Raji (cell line): Measurements from ENCODE around the gene MTARC2.

ENCODE experiments used
- POLR2A ChIP-seq: IDR thresholded peaks from 2 replicates; pipeline ENCODE4 v1.6.1; 2011; ENCODE audit warnings: low read depth, low read length, control low read depth; ENCODE audit not compliant: insufficient read depth

Gene MTARC2

DNA sequence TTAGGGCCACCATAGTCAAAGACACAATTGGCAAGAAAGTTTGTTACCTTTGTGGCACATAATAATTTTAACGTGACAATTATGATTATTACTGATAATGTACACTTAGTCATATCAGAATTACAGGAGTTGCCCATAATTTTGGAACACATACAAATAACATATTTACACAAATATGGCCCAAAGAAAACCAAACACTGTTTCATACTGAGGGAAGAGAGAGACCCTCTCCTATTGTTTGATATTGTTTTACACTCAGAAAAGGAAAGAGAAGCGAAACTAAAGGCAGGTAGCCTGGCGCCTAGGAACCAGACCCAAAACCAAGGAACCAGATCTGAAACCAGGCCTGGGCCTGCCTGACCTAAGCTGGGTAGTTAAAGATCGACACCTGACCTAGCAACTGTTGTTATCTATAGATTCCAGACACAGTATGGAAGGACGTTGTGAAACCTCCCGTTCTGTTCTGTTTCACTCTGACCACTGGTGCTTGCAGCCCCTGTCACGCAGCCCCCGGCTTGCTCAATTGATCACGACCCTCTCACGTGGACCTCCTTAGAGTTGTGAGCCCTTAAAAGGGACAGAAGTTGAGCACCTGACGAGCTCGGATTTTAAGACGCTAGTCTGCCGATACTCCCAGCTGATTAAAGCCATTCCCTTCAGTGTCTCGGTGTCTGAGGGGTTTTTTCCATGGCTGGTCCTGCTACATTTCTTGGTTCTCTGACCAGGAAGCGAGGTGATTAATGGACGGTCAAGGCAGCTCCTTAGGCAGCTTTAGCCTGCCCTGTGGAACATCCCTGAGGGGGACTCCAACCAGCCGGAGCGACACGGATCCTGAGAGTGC is 30.1 kb upstream of the MTARC2 start:
- TF ChIP-seq POLR2A, result no peak

DNA sequence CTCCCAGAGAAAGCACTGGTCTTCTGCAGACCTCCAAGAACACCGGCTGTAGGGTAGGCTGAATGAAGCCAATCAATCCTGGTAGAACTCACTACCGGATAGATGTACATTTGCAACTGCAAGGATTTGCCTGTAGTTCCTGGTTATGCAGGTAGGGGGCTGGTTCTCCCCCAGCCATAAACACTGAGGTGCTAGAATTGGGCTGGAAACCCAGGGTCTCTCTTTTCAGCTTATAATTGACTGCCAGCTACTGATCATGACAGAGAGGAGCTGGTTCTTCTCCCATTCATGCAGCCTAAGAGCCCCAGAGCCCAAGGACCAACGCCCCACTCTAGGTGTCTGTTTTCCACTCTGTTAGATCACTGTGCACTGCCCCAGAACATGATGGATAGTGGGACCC is 21.5 kb upstream of the MTARC2 start:
- TF ChIP-seq POLR2A, result no peak

DNA sequence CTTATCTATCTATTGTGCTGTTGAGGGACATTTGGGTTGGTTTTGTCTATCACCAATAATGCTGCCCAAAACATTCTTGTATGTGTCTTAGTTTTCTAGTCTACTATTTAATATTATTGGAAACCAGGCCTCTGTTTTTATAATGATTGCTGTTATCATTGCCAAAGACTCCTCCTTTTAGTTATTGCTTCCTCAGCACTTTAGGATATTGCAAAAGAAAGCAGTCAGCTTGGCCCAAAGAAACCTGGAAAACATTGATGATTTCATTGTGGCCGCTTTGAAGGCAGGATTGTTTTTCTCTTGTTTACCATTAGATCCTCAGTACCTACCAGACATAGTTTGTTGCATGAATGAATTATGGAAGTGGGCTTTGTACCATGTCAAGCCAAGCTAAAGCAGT is 20.6 kb upstream of the MTARC2 start:
- no peak for TF ChIP-seq POLR2A

DNA sequence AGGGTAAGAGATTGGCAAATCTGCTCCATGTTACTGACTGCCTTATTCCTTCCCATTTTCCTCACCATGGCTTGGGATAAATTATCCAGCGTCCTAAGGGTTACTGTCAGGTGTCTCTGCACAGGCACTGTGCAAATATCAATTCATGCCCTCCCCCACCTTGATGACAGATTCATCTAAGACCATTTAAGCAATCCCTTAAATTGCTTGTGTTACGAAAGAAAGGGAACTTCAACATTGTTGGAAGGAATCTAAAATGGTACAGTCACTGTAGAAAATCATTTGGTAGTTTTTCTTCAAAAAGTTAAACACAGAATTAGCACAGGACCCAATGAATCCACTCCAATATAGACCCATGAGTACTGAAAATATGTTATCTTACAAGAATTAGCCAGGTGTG is 17.6 kb upstream of the MTARC2 start:
- TF ChIP-seq POLR2A, result no peak

DNA sequence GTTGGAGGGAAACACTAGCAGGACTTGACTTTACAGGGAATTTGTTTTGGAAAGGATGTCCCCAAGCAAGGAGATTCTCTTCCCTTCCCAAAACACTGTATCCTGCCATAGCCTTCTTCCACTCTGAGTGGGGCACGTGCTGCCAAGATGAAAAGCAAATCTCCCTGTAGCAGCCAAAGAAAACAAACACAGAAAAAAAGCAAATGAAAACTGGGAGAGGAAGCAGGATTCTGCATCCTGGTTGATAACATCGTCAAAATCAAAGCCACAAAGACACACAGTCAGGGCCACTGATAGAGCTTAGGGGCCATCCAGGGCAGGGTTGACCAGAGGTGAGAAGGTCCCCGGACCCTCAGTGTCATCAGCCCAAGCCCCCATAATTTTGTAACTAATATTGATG is 16.0 kb upstream of the MTARC2 start:
- TF ChIP-seq POLR2A, result no peak

DNA sequence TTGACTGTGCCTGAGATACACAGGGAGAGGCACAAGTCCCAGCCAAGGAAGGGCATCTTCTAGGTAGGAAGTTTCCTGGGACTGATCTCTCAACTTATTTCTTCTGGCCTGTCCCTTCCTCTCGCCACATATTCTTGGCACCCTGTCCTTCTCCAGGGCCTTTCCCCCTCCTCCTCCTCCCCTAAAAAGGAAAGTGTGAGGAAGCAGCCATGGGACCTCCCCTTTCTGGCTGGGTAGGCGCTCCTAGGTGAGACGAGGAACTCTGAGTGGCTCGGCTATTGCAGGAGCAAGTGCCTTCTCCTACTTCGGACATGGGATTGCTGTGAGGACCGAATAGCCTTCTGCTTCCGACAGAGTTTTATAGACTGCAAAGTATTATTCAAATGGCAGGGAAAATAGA is 15.5 kb upstream of the MTARC2 start:
- no peak for TF ChIP-seq POLR2A

DNA sequence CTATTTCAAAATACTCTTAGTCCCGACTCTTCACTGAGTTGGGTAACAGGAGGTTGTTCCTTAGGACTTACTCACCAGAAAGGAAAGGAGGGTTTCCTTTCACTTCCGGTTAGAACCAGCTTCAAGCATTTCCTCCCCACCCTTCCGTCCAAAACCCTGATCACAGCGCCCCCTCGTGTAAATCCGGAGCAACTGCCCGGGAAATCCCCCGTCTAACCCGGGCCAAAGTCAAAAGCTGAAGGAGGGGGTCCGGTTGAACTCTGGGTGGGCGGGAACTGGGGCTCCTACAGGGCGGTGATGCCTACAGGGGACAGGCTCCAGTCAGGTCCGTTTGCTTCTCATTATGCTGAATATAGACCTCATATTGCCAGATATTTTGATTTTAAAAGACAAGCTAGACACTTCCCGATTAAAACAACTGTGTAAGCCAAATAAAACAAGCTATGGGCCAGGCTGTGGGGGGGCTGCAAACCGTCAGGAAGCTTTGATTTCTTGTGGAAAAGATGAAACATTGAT is 15.0 kb upstream of the MTARC2 start:
- TF ChIP-seq POLR2A, result no peak

DNA sequence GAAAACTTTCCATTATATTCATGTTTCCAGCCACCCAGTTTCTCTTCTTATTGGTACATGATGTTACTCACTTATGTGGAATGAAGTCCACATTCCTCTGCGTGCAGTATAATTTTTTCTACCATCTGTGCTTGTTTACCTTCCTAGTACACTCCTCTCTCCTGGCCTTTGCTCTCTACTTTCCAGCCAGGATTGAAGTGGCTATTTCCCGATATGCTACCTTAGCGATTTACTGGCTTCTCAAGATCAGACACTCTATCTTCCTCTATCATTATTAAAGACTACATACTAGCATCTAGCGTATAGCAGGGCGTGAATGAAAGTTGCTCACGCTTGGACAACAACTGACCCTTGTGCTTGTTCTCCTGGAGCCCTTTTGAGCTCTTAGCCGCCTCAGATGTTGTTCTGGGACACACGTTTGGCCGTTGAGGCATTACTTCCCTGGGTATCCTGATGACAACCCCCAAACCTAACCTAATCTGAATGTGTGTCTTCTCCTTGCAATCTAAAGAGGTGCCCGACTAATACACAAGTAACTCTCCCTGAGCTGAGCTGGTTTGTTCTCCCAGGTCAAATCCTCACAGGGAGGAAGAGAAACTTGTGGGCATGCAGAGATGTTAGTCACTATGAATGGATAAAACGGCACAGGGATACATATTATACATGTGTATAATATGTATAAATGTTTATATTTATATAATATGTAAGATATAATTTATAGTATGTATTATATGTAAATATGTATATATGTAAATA is 13.4 kb upstream of the MTARC2 start:
- no peak for TF ChIP-seq POLR2A

DNA sequence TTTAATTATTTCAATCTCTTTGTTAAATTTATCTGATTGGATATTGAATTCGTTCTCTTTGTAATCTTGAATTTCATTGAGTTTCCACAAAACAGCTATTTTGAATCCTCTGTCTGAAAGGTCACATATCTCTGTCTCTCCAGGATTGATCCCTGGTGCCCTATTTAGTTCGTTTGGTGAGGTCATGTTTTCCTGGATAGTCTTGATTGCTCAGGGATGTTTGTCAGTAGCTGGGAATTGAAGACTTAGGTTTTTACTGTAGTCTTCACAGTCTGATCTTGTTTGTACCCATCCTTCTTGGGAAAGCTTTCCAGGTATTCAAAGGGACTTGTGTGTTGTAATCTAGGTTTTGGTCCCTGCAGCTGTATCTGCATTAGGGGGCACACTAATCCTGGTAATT is 6.8 kb upstream of the MTARC2 start:
- TF ChIP-seq POLR2A, result no peak

DNA sequence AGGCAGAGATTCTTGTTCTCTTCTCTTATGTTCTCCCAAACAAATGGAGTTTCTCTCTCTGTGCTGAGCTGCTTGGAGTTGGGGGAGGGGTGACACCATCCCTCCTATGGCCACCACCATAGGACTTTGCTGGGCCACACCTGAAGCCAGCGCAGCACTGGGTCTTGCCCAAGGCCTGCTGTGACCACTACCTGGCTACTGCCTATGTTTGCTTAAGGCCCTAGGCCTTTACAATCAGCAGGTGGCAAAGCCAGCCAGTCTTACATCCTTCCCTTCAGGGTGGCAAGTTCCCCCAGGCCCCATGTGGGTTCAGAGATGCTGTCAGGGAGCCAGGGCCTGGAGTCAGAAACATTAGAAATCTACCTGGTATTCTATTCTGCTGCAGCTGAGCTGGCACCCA is 6.3 kb upstream of the MTARC2 start:
- no peak for TF ChIP-seq POLR2A

DNA sequence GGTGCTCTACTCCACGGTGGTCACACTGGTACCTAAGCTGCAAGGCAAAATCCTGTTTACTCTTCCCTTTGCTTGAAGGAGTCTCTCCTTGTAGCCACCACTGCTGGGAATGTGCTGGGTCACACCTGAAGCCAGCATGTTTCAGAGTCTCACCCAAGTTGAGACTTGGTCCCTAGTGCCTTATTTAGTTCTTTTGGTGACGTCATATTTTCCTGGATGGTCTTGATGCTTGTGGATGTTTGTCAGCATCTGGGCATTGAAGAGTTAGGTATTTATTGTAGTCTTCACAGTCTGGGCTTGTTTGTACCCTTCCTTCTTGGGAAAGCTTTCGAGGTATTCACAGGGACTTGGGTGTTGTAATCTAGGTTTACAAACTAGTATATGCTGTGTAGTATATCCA is 5.6 kb upstream of the MTARC2 start:
- no peak for TF ChIP-seq POLR2A

DNA sequence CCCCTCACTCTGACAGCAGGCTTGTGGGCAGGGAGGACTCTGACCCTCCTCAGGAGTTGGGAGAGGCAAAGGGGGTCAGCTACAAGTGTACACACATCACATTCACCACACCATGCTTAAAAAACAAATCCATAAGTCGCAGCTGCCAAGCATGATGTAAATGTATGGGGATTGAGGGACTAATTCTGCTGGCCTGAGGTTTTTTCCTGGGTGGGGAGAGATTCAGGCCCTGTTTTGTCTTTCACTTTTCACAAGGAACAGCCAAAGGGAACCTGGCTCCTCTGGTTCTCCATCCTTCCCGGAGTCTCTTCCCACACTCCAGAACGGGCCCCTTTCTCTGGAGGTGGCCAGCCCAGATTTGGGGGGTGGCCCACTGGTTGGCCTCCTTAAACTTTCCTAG is 1.3 kb upstream of the MTARC2 start:
- TF ChIP-seq POLR2A, result no peak

DNA sequence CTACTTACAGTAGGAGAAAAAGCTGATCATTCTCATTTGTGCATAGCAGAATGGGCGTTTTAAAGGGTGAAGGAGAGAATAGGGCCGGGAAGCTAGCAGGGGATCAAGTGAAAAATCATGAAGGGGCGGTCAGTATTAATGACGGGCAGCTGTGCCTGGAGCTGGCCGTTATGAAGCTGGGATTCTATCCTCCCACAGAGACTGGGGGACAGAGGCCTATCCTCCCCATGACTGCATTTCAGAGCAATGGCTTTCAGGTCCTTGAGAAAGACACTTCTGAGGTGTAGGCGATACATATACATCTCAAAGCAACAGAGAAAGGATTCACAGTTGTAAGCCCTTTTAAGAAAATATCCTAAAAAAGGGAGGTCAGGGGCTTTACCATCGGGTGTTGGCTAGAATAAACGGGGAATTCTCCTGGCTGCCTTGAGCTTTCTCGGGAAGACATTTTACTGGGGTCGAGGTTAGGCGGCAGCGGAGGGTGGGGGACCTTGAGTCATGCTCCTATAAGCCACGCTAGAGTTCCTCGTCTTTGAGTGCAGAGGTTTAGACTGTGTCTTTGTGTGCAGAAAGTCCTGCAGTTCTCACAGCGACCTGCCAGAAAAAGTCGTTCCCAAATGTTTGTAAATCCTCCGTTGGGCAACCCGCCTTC is 559 bp upstream of the MTARC2 start:
- TF ChIP-seq POLR2A, result no peak

DNA sequence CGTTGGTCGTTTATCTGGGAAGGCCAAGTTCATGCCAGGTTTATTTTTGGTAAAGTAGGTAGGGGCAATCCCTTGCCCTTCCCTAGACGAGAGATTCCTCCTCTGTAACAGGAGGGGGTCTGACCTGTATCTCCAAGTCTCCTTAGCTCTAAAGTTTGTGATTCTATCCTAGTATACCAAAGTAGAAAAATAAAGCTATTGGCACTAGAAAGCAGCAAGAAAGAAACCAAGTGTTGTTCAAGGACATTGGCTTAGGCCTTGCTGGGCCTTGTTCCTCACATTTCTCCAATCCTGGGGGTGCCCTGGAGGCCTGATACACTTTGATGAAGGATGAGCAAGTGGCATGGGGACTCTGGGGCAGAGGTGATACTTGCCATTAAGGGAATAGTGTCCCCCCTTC is 814 bp downstream of the MTARC2 start:
- TF ChIP-seq POLR2A, result no peak

DNA sequence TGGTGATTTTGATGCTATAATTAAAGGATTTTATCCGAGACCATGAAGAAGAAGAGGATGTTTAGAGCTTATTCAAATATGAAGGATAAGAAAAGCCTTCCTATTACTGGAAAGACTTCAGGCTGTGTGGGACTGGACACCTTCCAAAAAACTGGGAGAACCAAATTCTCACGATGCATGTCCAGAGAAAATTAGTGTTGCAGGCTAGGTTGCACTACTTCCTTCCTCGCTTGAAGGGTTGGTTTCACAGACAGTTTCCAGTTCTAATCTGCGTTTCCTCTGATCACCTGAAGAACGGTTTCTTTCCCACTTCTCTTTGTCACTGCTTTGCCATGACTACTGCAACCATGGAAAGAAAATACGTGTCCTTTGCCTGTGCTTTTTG is 2.0 kb downstream of the MTARC2 start:
- TF ChIP-seq POLR2A, result no peak

DNA sequence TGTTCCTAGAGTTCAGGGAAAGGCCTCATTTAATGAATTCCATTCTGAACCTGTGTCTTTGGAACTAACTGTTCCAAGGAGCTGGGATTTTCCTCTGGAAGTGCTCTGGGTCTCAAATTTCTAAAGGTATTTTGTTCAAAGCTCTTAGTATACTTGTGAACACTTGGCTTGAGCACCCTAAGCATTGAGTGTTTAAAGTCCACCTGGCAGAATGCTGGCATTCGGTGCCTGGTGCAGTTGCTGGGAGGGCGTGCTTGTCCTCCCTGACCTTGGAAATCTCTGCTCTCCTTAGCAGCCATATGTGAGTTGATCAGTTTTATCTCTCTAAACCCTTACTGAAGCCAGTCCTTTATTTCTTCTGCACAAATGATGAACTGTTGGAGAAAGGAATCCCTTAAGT is 3.0 kb downstream of the MTARC2 start:
- no peak for TF ChIP-seq POLR2A
